Heart left ventricle (tissue), 13 donors: ENCODE results near the gene MEF2A.

Experiments
- POLR2A ChIP-seq, 2 donors: fragments of 450-650 bp; IDR thresholded peaks; one replicate each; pipeline ENCODE4 v1.6.1; 2017; ENCODE audit warnings: antibody characterized with exemption in 2 of 2, mild to moderate bottlenecking in 2 of 2, moderate library complexity in 2 of 2
- TF ChIP-seq, protein P1 (sequence below), 12 donors: fragments of 200-600 bp; sonication (generic) in 4 of 12; IDR thresholded peaks; one replicate each; pipeline versions ENCODE4 v1.5.0 to v1.8.0; 2018 to 2022; ENCODE audit warnings: antibody characterized with exemption in 12 of 12, mild to moderate bottlenecking in 5 of 12
- donor health status: ischemic (EF 13 %, LVEDD 7.1; RV severe dilation, severe dysfunction).
- donor health status: DM: no; HTN: yes; CAD: no.
- donor health status: DM: no; HTN: no; CAD: no.
- donor health status: ischemic (EF 25% LVEDD 6.9; RV normal size, moderate dysfunction).
- donor health status: ischemic (EF 25% LVEDD 5.7; RV mildly dilated, moderate dysfunction).
- donor health status: ischemic (EF 35%, LVEDD 5.7; RV mildly dilated, moderate dysfunction).
- donor health status: nonischemic (EF 11% LVEDD 7.7; RV severe dilation, severe dysfunction).
- donor health status: DM: yes; HTN: yes; CAD: no.
- donor health status: PGD.
- donor health status: ischemic (EF 29% LVEDD 5.4; RV normal size, mild dysfunction).
- donor health status: nonischemic (EF 23%, LVEDD 6.1; RV moderate dilation, normal function).

DNA sequence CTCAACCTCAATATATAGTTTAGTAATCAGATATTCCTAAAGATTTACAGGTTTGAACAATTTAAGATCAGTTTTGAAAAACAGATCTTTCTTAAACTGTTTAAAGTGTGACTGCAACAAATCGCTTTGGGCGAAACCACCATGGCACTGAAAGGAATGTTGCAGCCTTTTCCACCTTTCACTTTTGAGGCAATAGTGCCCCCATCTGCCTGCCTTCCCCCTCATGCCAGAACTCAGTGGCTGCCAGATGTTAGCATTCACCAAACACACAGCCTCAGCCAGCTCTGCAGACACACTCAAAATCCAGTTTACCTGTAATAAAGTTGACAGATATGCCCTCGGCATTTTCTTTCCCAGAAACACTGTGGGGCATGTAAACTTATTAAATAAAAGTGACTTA, 164.1 kb downstream of the MEF2A start:
- TF ChIP-seq, protein P1, sequence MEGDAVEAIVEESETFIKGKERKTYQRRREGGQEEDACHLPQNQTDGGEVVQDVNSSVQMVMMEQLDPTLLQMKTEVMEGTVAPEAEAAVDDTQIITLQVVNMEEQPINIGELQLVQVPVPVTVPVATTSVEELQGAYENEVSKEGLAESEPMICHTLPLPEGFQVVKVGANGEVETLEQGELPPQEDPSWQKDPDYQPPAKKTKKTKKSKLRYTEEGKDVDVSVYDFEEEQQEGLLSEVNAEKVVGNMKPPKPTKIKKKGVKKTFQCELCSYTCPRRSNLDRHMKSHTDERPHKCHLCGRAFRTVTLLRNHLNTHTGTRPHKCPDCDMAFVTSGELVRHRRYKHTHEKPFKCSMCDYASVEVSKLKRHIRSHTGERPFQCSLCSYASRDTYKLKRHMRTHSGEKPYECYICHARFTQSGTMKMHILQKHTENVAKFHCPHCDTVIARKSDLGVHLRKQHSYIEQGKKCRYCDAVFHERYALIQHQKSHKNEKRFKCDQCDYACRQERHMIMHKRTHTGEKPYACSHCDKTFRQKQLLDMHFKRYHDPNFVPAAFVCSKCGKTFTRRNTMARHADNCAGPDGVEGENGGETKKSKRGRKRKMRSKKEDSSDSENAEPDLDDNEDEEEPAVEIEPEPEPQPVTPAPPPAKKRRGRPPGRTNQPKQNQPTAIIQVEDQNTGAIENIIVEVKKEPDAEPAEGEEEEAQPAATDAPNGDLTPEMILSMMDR (IDR thresholded peaks at IDR 0.05), result peak; percentile 20 to 71 (median 57)
- TF ChIP-seq POLR2A (IDR thresholded peaks at IDR 0.05), result no peak
